GM19455 (cell line): Measurements from ENCODE around the gene NRSN2.
"Not testable (repeated sequence)": the region's sequence is repeated elsewhere in the genome, so short reads cannot be mapped to it uniquely, and the experiment has no call there.

Source experiments
- ATAC-seq: cut with Tn5 transposase; IDR thresholded peaks from one replicate; pipeline ENCODE4 v1.9.1; 2021; ENCODE audit not compliant: unreplicated experiment

NRSN2 gene

DNA sequence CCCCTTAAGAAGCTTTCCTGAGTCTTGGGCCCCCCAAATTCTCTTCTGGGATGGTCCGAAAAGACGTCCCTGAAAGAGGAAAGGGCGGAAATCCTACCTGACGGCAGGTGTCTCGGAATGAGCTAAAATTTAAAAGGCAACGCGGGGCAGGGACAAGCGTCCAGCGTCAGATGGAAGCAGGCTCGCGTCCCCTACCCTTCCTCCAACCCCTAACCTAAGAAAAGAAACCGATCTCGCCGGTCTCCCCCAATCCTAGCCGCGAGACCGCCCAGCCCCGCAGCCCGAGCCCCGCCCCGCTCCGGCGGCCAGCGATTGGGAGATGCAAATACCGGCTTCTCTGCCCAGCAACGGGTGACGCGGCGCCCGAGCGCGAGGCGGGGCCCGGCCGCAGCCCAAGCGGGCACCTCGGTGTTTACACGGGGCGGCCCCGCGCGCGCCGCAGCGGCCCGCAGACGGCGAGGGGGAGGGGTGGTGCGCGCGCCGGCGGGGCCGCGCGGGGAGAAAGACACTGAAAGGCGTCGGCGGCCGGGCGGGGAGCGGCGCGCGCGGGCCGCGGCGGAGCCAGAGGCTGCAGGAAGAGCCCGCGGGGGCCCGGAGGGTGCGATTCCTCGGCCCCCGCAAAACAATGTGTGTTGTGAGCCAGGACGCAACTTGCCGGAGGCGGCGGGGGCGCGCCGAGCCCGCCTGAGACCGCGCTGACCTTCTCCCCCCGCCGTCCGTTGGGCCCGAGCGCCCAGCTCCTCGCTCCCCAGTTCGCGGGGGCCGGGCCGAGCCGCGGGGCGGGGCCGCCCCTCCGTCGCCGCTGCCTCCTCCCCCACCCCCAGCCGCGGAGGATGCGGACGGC, 21.6 kb upstream of the NRSN2 start, which contains the start of gene SOX12:
Gene SOX12, plus strand, starts transcription at position 508 of the 844 bp plus-strand sequence. CDS start 373 bp downstream, outside the sequence.
- ATAC-seq, result peak; percentile 75

DNA sequence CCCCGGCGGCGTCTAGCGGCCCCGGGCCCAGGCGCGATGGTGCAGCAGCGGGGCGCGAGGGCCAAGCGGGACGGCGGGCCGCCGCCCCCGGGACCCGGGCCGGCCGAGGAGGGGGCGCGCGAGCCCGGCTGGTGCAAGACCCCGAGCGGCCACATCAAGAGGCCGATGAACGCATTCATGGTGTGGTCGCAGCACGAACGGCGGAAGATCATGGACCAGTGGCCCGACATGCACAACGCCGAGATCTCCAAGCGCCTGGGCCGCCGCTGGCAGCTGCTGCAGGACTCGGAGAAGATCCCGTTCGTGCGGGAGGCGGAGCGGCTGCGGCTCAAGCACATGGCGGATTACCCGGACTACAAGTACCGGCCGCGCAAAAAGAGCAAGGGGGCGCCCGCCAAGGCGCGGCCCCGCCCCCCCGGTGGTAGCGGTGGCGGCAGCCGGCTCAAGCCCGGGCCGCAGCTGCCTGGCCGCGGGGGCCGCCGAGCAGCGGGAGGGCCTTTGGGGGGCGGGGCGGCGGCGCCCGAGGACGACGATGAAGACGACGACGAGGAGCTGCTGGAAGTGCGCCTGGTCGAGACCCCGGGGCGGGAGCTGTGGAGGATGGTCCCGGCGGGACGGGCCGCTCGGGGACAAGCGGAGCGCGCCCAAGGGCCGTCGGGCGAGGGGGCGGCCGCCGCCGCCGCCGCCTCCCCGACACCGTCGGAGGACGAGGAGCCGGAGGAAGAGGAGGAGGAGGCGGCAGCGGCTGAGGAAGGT, 20.8 kb upstream of the NRSN2 start:
- ATAC-seq, result peak; percentile 9

DNA sequence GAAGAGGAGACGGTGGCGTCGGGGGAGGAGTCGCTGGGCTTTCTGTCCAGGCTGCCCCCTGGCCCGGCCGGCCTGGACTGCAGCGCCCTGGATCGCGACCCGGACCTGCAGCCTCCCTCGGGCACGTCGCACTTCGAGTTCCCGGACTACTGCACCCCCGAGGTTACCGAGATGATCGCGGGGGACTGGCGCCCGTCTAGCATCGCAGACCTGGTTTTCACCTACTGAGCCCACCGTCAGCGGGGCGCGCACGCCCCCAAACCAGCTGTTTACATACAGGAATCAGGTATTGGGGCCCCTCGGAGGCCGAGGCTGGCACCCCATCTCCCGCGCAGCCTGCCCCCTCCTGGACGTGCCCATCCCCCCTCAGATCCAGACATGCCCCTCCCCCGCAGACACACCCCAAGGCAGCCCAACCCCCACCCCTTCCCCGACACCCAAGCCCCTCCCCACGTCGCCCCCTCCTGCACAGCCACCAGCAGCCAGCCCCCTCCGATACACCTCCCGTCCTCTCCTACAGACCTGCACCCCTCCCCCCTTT, 20.2 kb upstream of the NRSN2 start:
- ATAC-seq, result no peak

DNA sequence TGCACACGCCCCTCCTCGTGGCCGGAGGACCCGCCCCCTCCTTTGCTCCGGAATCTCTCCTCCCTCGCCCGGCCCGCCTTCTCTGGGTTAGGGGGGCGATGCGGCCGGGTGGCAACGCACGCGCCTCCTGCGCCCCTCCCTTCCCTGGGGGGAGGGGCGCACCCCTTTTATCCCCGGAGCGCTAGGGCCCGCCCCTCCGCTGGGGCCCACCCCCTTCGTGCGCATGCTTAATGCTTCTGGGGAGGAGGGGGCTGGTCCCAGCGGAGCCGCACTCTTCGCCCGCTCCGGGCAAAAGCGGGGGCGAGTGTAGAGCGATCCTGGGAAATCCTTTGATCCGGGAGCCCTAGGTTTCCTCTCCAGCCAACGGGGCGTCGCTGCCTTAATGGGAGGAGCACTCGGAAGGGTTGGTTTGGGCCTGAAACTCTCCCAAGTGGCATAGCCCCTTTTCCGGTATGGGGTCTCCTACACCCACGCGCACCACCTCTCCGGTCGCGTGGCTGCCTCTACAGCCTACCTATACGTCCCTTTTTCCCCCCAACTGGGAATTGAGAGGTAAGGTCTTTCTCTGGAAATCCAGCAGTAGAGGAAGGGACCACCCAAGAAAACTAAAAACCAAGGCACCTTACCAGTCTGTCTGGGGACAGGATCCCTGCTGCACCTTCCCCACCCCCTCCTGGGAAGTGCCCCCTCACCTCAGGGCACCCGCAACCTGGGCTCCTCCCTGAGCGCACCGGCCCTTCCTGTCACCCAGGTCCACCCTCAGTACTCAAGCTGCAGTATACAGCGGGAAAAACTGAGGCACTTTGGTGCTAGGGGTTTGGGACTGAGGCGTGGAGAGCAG, 19.5 kb upstream of the NRSN2 start:
- no peak for ATAC-seq

DNA sequence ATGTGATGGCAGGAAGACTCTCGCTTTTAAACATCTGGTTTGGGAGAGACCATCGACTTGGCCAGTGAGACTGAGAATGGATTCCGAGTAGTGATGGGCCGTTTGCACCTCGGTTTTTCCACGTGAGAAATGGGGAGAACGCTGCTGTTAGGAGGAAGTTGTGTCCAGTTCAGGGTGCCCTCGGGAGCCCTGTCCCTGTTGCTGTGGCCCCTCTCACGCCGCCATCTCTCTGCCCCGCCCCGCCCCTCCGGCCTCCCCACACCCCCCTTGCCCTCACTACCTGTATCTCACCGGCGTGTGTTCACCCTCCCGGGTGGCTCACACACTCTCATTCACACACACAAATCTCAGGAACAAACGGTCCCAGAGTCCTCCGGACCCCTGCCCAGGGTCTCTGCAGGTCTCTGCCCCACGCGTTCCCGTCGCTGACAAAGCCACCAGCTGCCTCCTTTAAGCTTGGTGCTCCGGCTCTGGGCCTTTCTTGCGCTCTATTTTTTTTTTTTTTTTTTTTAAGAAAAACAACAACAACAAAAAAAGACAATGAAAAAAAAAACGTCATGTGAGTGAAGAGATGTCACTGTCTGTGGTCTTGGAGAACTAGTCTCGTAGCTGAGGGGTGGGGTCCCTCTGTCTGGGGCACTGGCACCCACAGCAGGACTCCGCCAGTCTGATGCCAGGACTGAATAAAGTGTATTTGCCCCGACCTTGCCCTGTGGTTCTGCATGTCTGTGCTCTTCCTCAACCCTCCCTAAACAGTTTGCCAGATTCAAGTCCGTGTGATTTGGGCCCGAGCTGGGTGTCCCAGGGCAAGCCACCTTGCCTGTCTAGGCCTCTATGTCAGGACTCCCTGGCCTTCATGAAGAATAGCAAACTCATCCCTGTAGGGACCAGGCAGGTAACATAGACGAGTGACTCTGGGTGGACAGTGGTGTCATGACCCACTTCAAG, 18.6 kb upstream of the NRSN2 start:
- no peak for ATAC-seq

DNA sequence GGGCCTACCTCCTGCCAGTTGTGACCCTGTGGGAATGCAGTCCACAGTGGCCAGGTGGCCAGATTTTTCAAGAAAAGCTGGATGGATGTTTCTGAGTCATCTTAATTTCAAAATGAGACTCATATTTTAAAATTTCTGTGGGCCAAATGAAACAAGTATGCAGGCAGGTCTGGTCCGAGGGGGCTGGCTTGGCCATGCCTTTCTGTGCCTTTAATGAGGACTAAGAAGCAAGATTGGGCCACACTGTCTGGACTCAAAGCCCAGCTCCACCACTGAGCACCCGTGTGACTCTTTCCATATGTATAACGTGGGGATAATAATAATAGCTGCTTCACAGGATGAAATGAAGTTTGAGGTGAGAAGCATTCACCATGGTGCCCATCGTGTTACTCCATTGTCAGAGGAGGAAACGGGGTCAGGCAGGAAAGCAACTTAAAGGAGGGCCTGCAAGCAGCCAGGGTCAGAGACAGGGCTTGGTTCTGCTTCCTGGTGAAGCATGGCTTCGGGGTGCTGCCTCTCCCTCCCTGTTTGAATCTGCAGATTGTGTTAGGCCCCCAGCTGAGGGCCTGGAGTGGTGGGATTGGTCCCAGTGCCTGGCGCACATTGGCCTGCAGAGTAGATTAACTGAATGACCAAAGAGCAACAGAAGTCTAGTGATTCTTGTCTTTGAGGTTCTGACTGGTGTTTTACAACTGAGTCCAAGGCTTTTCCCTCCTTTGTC, 17.8 kb upstream of the NRSN2 start:
- ATAC-seq, result no peak

DNA sequence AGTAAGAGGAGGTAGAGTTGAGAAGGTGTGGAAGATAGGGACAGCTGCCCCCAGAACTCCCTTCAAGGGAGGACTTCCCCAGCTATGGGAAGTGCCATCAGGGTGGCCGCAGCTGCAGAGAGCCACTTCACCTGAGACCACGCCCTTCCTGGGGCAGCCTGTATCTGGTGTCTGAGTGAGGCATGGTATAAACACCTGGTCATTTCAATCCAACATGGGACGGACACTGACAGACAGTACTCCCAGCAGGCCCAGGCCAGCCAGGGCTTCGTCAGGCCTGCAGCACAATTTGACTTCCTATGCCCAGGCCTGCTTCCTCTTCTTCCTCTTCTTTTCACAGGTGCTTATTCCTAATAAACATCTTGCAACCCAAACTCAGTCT, 17.1 kb upstream of the NRSN2 start:
- no peak for ATAC-seq

DNA sequence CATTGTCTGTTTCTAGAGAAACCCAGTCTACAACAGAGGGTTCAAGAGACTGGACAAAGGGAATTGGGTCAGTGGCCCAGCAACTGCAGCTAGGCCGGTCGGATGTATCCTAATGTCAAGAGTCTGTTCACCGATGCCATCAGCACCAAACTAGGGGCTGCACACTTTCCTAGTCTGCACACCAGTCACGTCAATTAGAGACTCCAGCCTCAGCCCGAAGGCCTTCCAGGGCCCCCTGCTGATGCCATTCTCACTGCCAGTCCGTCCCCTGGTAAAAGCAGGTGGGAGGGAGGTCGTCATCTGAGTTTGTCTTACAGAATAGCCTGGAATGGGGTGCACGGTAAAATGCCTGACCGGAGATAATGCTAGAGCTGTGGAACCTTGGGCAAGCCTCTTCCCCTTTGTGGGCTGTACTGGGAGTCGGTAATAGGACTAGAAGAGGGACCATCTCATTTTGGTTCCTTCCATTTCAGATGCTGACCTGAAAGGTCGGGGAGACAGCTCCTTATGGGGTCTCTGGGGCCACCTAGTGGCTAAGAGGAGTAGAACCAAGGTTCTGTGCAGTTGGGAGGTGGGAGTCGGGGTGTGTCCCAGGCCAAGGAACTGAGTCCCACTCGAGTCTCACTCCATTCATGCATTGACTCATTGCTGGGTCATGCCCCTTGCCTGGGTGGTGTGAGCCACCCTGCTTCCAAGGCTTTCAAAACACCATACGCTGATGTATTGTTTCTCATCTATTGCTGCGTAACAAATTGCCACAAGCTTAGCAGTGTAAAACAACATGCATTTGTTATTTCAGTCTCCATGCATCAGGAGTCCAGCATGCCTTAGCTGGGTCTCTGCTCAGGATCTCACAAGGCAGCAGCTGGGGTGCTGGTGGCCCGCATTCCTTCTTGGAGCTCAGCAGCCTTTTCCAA, 16.4 kb upstream of the NRSN2 start:
- ATAC-seq, result no peak

DNA sequence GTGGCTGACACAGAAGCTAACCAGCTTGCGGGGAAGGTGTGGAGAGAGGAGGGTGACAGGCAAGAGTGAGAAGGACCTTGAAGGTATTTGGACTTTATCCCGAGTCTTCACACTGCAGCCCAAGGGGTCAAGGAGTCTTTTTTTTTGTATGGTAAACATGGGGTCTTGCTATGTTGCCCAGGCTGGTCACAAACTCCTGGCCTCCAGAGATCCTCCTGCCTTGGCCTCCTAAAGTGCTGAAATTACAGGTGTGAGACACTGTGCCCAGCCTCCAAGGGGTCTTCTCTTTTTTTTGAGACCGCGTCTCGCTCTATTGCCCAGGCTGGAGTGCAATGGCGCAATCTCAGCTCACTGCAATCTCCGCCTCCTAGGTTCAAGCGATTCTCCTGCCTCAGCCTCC, 12.3 kb upstream of the NRSN2 start:
- ATAC-seq, result no peak

DNA sequence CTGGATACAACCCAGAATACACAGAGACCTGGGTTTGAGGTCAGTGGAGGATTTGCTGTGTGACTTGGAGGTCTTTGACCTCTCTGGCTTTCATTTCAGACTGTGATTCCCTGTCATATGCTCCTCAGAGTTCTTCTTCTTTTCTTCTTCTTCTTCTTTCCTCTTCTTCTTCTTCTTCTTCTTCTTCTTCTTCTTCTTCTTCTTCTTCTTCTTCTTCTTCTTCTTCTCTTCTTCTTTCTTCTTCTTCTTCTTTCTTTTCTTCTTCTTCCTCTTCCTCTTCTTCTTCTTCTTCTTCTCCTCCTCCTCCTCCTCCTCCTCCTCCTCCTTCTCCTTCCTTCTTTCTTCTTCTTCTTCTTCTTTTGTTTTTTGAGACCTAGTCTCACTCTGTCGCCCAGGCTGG, 10.9 kb upstream of the NRSN2 start:
- not testable (repeated sequence) for ATAC-seq

DNA sequence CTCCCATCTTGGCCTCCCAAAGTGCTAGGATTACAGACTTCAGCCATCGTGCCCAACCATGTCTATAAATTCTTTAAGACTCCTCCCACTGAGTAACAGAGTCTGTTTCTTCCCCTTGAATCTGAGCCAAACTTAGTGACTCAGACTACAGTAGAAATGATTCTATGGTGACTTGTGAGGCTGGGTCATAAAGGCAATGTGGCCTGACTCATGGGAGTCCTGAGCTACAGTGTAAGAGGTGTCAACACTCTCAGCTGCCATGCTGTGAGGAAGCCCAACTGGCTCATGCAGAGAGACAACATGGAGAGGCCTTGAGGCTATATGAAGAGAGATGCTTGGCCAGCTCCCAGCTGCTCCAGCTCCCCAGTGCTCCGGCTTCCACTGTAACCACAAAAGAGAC, 5.2 kb upstream of the NRSN2 start:
- no peak for ATAC-seq

DNA sequence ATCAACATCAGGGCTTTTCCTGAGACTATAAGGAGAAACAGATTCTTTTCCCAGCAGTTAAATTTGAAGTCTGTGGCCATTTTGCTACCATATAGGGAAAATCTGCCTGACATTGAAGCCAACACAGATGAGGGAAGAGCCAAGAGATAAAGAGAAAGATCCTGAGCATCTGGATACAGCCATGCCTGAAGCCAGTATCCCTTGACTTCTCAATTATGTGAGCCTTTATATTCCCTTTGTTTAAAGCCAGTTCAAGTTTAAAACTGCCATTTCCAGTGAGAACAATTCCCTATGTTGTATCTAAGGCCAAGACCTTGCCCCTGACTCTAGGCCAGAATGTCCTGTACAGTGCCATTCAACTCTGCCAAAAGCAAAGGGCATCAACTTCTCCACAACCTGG, 3.8 kb upstream of the NRSN2 start:
- ATAC-seq, result no peak

DNA sequence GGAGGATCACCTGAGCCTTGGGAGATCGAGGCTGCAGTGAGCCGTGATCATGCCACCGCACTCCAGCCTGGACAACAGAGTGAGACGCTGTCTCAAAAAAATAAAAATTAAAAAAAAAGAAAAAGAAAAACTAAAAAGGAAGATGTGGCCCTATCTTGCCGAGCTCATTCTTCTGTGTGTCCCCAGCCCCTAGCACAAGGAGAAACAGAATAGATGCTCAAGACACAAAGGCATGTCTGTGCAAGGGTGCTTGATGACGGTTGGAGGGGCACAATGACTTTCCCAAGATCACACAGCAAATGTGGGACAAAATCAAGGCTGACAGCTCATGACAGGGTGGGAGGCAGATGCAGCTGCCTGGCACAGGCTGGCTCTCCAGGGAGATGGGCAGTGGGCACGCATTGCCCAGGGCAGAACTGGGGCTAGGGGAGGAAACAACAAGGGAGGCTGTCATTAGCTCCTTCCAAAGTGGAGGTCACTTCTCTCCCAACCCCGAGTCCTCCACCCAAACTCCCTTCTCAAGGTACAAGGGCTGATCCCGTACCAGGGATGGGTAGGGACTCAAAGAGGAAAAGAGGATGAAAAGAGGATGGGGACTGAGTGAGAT, 775 bp upstream of the NRSN2 start:
- ATAC-seq, result no peak

DNA sequence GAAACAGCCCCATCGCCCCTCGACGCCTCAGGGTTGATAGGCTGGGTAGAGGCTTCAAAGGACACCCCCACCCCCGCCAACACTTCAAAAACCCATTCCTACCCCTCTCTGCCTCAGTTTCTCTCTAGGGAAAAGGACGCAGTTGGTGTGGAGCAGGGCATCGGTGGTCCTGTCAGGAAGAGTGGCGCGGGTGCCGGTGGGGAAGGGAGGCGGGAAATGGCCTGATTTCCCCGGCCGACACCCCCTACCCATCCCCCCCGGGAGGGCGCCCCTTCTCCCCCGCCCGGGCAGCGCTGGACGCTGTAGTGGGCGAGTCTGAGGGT, 367 bp downstream of the NRSN2 start:
- ATAC-seq, result peak; percentile 20

DNA sequence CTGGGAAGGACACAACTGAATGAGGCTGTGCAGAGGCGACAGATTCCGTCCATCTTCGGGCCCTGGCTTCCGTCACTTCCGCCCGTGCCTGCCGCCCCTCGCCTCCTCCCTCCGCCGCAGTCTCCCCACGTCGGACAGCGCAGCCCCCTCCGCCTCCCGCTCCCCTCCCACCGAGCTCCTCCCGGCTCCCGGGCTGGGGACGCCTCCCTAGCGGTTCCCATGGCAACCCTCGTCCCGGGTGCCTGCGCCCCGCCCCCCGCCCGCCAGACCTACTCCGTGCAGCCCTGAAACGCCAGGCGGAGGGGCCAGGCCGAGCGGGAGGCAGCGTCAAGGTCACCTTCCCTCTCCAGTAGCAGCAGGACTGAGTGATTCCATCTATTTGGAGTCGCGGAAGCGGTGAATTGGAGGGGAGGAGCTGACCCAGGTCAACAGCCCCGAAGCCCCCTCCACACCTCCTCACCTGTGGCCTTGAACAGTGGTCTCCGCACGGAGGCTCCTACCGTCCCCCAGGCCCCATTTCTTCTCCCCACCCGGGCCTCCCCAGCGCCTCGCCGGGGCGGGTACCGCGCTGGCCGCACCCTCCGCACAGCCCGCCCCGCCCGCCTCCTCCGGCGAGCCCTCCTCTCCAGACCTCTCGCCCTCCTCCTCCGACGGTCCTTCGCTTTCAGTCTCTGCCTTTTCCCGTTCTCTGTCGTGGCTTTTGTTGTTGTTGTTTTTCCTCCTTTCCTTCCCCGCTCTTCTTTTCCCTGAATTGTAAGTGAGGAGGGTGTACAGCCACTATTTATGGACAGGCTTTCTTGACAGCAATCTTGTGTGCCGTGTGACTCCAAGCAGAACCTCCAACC, 951 bp downstream of the NRSN2 start:
- ATAC-seq, result peak; percentile 73

DNA sequence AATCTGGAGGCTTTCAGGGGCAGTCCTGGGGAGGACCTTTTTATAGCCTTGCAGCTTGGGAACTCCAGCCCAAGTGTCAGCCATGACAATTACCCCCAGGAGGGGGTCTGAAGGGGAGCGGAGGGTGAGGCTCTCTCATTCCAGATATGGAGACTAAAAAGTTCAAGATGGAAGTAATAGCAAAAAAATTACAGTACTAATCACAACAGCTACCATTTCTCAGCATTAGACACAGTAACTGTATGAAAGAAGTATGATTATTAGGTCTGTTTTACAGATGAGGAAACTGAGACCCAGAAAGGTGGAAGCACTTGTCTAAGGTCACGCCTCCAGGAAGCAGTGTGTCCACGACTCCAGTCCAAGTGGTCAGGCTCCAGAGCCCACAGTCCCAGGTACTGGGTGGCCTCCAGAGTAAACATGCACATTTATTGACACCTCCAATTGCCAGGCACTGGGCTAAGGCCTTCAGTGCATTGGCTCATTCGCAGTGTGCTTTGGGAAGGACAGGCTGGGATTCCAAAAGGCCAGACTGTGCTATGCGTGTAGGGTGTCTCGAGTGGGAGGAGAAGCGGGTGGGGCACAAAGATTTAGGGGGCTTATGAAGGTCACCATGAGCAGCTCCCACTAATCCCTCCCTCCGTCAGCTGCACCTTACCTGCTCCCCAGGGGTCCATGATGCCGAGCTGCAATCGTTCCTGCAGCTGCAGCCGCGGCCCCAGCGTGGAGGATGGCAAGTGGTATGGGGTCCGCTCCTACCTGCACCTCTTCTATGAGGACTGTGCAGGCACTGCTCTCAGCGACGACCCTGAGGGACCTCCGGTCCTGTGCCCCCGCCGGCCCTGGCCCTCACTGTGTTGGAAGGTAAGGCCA, 2.3 kb downstream of the NRSN2 start:
- no peak for ATAC-seq
